Measurements from ENCODE around the gene CXCL1.

DNA sequence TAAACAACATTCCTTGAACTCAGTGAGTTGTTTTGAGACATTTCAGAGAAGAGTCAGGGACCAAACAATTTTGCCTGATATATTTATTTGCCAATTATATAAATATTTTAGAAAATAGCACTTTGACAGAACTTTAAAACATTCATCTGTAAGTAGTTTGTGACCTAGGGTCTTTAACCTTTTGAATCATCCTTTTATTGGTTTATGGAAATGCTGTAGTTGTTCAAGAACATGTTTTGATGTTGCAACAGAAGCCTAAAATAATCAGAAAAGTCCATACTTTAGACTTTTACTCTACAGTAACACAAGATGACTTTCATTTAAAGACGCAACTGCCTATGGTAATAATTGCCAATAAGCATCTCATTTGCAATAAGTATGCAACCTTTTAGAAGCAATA is 43.0 kb downstream of the CXCL1 start:
- TF ChIP-seq FOXP2 (optimal IDR thresholded peaks at IDR 0.05; ENCODE audit: control extremely low read depth, extremely low read length, insufficient read depth) (no peak), EZH2 (IDR thresholded peaks at IDR 0.05) (no peak)
